RCC 7860 (cell line): ENCODE measurements around the gene CNTNAP2.
"Not testable (repeated sequence)": the region's sequence is repeated elsewhere in the genome, so short reads cannot be mapped to it uniquely, and the experiment has no call there.

ENCODE experiments used
- DNase-seq: peaks from one replicate; pipeline ENCODE4 v3.0.0-alpha.2; 2015; ENCODE audit warnings: low spot score
- FAIRE-seq: peaks from 2 replicates; lab custom pipeline; 2012; peaks lifted over from hg19 to GRCh38; lab: Jason Lieb, UNC

CNTNAP2 gene

DNA sequence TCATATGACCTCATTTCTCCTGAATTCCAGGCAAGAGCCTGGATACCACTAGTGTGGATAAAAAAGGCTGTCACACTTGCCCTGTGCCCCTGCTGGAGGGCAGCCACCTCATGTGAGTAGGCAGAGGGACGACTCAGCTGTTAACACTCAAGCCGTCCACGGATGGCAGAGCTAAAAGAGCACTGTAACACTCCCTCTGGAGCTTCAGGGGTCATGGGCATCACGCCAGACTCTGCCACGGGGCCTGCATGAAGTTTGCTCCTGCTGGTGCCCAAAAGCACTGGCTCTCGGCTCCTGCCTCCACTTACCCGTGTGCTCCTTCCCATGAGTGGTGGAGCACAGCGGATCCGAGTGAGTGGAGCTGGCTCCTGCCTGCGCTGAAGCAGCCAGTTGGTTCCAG is 1554.2 kb downstream of the CNTNAP2 start:
- DNase-seq (no peak), FAIRE-seq (no peak)

DNA sequence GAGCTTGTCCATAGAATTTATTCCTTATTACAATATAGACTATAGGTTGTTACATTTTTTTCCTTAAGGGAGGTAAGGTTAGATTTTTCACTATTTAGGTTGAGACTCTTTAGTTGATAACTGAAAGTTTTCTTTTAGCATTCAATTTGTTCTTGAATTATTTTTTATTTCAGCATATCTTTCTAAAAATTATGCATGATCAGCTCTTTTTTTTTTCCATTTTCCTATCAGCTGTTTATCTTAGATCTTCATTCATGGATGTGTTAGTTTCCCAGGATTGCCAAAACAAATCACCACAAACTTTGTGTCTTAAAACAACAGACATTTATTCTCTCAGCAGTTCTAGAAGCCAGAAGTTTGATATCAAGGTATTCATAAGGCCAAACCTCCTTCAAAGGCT is 1558.1 kb downstream of the CNTNAP2 start:
- FAIRE-seq (no peak), DNase-seq (no peak)

DNA sequence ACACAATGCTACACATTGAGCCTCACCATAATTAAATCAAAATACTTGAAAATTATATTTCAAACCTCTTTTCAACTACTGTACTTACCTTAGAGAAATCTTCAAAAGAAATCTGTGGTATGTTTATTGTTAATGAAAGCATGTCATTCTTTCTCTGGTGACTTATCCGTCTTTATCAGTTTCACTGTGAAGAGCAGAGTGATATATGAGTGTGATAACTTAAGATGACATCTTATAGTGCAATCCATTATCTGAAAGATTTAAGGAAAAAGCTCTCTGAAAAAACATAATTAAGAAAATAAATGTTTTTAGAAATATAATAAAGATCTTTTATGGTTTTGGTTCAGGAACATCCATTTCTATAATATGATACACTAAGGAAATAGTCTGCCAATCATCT is 1562.3 kb downstream of the CNTNAP2 start:
- DNase-seq (no peak), FAIRE-seq (no peak)

DNA sequence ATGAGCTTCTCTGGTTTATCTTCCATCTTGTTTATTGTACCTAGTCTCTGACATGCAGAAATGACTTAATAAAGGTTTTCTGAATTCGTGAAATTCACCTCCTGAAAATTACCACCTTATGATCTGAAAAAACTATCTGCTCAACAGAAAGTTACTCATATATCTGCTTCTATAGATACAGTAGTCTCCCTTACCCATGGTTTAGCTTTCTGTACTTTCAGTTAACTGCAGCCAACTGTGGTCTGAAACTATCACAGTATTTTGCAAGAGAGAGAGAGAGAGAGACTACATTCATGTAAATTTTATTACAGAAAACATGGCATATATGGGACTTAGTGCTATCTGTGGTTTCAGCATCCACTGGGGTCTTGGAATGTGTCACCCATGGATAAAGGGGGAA is 1564.9 kb downstream of the CNTNAP2 start:
- DNase-seq (no peak), FAIRE-seq (no peak)

DNA sequence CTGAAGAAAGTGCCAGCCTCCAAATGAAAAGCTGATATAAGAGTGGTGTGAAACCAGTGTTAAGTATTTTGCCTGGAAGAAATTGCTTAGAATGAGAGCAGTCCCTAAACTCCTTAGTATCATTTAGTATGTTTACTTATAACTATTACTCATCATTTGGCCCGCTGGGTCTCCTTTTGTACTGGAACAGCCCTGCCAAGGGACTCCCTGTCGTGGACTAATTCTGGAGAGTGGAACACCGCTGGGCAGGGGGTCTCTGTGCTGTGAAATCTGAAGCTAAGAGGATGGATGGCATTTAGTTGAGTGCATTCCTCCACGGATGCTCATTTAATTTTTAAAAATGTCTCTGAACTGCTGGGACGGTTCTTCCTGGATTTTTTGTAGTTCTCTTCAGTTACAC is 1584.1 kb downstream of the CNTNAP2 start:
- DNase-seq (no peak), FAIRE-seq (no peak)

DNA sequence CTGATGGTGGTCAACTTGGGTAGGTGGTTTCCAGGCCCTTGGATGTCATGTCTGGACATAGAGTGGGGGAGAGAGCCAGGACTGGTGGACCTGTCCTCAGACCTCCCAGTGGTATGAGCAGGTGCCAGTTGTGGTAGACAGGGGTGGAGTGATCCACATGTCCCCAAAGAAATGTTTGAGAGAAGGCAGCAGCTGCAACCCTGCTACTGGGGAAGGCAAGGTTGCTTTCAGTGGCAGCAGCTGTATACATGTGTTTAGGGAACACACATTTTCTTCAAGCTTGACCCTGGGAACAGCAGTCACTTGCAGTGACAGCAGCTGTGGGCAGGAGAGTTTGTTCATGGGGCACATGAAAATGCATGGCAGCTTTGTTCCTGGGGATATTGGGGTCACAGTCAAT is 1591.3 kb downstream of the CNTNAP2 start:
- FAIRE-seq (no peak), DNase-seq (no peak)

DNA sequence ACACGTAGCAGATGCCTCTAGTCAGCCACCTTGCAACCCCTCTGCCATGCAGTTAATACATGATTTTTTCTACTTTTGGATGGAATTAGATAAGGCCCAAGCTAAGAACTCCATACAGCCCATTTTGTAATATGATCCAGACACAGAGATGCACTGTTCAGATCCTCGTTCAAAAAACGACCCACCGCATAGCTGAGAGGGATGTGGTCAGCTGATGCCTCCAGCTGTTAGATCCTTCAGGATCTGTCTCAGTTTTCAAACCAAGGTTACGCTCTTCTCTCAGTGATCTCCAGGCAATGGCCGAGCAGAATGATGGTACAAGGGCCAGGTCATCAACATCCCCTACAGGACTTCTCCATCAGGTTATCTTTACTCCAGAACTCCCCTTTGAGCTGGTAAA is 1592.3 kb downstream of the CNTNAP2 start:
- FAIRE-seq, result no peak

DNA sequence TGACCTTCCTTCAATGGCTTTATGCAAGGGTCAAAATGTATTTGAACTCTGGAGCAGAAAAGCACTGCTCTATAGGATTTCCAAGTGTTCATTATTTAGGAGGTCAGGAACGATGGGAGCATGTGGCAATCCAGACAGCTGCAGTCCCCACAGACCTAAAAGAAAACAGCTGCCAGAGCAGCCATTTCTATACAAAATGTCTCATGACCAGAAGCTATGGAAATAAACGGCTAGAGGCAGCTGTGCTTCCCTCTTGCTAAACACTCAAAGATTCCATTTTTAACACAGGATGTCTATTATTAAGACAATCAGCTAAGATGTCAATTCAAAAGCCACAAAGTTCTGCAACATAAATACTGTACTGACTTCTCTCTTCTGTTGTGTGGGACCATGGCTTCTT is 1594.8 kb downstream of the CNTNAP2 start:
- DNase-seq (no peak), FAIRE-seq (no peak)

More for the DNA sequence above, 1592.3 kb downstream of the CNTNAP2 start:
- no peak for DNase-seq

DNA sequence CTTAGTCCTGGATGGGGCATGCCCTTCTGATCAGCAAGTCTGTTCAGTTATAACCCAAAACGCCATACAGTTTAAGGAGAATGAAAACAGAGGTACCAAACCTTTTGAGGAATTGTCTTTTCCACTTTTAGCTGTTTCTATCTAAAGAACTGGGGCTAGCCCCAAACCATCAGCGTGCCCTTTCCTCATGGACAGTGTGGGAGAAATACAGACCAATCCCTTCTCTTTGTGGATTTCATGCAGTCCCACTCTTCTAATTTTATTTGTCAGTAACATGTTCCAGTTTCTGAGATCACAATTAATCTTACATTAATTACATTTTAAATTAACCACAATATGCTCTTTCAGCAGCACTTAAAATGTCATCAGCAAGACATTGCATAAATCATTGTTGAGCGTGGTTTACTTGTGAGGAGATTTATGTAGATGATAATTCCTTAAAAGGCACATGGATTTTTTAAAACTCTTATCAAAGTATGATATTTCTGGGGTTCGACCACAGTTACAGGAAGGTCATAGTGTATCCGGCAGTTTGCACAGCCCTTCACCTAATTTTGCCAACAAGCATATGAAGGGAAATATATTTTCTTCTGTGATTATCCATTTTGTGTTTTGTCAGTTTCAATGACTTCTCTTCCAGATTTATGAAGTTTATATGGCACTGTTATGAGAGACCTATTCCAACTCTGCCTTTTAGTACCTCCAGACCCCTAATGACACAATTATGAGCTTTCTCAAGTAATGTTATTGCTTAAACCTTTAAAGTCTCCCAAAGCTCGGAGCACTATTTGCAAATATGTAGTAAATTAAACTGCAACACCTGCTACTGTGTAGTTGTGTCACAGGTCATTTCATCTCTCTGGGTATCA is 1605.6 kb downstream of the CNTNAP2 start:
- FAIRE-seq (no peak), DNase-seq (no peak)

DNA sequence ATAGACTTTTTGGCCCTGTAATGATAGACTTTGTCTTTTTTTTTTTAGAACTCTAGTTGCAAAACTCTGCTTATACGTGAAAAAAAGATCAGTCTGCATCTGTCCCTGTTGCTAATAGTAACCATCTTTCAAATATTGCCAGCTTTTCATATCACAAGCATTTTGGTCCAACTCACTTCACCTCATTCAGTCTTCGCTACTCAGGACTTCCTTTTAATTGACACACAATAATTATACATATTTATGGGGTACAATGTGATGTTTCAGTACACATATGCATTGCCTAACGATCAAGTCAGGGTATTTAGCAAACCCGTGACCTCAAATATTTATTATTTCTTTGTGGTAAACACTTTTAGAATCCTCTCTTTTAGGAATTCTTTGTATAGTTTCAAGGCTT is 1606.9 kb downstream of the CNTNAP2 start:
- FAIRE-seq, result no peak

DNA sequence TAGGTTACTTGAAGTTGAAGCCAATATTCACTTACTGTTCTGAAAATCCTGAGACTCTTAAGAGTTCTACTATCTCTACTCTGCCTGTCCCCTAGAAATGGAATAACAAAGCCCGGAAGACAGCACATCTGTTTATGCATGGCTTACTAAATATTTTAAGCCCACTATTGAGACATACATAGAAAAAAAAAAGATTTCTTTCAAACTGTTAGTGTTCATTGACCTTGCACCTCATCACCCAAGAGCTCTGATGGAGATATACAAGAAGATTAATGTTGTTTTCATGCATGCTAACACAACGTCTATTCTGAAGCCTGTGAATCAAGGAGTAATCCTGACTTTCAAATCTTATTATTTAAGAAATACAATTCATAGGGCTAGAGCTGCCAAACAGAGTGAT is 1614.7 kb downstream of the CNTNAP2 start:
- no peak for DNase-seq
- no peak for FAIRE-seq

More for the DNA sequence above, 1606.9 kb downstream of the CNTNAP2 start:
- DNase-seq, result no peak

DNA sequence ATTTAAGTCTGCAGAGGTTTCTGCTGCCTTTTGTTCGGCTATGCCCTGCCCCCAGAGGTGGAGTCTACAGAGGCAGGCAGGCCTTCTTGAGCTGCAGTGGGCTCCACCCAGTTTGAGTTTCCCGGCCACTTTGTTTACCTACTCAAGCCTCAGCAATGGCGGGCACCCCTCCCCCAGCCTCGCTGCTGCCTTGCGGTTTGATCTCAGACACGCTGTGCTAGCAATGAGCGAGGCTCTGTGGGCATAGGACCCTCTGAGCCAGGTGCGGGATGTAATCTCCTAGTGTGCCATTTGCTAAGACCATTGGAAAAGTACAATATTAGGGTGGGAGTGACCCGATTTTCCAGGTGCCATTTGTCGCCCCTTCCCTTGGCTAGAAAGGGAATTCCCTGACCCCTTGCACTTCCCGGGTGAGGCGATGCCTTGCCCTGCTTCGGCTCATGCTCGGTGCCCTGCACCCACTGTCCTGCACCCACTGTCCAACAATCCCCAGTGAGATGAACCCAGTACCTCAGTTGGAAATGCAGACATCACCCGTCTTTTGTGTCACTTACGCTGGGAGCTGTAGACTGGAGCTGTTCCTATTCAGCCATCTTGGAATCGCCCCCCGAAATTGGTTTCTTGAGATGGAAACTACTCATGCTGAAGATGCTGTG is 1621.1 kb downstream of the CNTNAP2 start:
- not testable (repeated sequence) for DNase-seq, FAIRE-seq

DNA sequence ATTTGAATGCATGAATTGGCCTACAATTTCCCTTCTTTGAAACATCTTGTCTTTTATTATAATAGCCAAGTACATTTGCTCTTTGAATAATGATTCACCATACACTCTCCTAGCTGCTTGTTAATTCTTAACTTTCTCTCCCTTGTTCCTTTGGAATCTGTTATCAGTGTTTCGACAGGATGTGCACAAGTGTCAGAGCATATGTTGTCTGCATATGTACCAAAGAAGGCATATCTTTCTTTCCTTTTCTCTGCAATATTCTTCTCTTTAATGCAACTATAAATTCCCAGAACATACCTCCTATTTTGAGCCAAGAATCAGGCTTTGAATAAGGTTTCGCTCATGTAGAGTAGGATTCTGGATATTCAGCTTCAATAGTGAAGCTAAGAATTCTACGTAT is 1625.7 kb downstream of the CNTNAP2 start:
- FAIRE-seq (no peak), DNase-seq (no peak)

DNA sequence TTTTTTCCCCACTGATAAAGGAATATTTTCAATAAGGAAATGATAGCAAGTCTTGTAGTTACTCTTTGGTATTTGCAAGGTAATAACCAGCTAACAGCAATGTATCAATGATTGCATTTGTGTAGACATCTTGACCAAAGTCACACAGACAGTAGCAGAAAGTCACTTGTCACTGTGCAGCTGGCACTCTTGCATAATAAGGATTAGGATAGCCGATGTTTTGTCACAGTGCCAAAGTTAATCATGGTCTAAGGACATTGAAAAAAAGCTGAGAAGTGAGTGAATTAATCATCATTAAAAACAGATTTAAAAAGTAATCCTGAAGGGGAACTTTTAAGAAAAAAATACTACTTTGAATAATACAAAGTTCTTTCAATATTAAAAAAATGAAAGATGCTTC is 1639.7 kb downstream of the CNTNAP2 start:
- FAIRE-seq, result no peak
- no peak for DNase-seq

DNA sequence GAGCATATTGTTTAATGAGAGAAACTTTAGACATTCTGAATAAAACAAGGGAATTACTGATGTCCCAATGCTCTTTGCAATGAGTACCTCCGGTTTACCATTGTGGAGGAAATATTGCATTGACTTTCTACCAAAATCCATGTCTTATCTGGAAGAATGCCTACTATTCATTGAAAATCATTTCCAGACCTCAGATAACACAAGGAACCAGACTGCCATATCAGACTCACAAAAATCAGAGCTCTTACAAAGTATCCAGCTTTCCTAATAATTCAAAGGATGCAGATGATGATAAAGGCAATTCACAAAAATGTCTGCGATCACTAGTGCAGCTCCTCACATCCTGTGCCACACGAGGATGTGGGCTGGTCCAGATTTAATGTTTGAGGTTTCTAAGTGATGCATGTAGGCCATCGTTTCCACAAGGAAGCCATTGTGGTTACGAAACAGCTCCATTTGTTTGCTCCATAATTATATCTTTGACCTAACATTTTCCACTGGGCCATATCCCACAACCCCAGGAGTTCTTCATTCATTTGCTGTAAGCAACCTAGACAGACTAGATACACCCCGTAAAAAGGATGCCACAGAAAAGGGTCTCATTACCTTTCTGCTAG is 1642.8 kb downstream of the CNTNAP2 start:
- FAIRE-seq, result no peak
- no peak for DNase-seq

DNA sequence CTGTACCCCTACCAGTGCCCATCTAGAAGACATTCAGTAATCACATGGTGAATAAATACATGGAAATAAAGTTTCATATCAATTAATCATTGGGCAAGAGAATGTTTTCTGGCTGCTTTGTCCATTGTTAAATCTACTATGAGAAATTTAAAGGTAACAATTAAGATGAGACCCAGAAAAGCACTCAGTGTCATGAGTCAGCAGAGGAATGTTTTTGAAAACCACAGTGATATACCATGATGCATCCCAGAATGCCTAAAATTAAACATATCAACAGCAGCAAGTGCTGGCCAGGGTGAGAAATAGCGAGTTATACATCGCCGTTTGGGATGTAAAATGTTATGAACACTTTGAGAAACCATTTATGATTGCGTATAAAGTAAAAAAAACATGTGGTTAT is 1648.7 kb downstream of the CNTNAP2 start:
- FAIRE-seq, result no peak

DNA sequence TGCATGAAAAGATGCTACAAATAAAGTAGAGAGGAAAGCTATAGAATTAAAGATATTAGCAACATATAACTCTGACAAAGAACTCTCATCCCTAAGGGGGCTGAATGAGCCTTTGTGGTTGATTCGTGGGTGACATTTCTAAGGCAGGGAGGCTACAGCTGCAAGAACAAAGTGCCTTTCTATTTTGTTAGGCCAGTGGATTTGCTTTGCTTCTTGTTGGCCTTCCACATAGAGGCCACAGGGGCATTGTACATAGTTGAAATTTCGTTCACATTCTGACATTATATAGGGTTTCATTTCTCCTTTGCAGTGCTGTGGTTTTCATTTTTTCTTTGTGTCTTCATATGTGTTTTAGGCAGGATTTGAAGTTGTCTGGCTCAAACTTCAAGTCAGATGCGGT is 1654.7 kb downstream of the CNTNAP2 start:
- FAIRE-seq, result no peak
- no peak for DNase-seq

More for the DNA sequence above, 1648.7 kb downstream of the CNTNAP2 start:
- no peak for DNase-seq

DNA sequence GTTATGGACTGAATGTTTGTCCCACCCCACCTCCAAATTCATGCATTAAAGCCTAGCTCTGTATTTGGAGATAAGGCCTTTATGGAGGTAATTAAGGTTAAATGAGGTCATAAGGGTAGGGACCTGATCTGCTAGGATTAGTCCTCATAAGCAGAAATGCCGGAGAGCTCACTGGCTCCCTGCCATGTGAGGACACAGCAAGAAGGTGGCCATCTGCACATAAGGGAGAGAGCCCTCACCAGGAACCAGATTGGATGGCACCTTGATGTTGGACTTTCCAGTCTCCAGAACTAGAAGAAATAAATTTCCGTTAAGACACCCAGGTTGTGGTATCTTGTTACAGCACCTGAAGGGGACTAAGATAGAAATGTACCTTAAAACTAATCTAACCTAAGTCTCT is 1657.9 kb downstream of the CNTNAP2 start:
- no peak for DNase-seq

DNA sequence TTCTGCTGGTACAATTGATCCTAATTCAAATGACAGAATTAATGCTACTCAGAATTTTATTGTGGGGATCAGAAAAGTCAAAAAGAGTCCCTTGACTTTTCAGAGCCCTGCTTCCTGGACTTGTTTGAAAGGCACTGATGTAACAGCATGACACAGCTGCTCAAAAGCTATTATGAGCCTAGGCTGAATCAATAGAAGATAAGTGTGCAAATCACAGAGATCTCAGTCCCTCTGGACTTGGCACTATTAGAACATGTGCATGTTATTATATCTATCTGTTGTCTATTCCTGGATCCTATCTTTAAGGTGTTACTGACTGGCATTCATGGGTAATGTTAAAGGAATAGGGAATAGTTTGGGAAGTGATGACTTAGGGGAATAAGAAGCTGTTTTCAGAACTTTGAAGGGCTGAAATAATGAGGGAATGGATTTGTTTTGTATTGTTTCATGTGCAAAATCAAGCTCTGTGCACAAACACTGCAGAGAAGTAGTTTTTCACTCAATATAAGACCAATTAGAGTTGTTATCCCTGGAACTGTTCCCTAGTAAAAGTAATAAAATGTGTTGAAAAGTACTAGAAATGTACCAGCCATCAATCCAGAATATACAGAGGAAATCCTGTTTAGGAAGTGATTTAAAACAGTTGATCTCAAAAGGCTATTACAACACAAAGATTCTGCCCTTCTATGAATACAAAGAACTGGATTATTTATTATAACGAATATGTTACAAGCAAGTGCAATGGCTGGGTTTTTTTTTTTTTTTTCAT is 1659.1 kb downstream of the CNTNAP2 start:
- FAIRE-seq (no peak), DNase-seq (no peak)

More for the DNA sequence above, 1657.9 kb downstream of the CNTNAP2 start:
- FAIRE-seq, result no peak

DNA sequence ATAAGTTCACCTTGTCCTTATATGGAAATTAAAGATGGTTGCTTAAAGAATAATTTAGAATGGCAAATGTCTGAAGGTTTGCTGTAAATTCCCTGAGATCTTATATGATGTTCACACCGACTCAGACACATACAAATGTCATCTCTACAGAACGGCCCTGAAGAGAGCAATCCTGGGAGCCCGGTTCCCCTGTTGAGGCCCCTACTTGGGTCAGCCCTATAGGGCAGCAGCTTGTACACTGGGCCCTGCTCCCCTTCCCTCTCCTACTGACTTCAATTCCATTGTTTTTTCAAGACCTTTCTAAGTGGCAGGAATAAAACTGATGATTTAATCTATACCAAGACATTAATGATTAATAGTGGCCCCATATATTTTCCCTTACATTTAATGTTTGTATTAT is 1660.7 kb downstream of the CNTNAP2 start:
- FAIRE-seq, result no peak
- no peak for DNase-seq

DNA sequence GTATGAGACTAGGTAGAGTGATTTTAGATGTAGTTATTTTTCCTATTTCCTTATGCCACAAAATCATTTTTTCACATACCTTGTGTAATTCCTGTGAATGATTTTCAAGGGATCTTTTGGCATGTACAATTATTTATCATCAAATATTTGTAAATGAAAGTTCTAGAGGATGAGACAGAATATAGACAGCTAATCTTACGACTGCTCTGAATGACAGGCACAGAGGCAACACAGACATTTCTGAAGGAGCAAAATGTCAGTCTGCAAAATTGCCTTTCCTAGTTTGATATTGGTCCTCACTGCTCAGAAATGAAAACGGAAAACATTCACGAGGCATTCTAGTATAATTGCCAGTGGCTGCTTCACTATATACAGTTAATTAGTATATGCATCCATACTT is 1663.3 kb downstream of the CNTNAP2 start:
- FAIRE-seq (no peak), DNase-seq (no peak)
